NK-92 treated with Interleukin-12 subunit alpha and Interleukin-12 subunit beta, amount 100 ng/mL, for 24 hours (cell line): ENCODE data around the gene MEF2D.

Experiments used
- DNase-seq: peaks from one replicate; lab custom pipeline; 2025; lab: John Stamatoyannopoulos, UW

The MEF2D gene

GRCh38 chr1:156500543-156500792, at the start of gene MEF2D:
MEF2D (minus strand) TSS chr1:156500775; CDS start chr1:156483292, 17,483 bp downstream.
- DNase-seq, result no peak

- DNase-seq, result no peak
These were observed 49.8 kb upstream of the MEF2D start for GRCh38 chr1:156550346-156550745.

DNA sequence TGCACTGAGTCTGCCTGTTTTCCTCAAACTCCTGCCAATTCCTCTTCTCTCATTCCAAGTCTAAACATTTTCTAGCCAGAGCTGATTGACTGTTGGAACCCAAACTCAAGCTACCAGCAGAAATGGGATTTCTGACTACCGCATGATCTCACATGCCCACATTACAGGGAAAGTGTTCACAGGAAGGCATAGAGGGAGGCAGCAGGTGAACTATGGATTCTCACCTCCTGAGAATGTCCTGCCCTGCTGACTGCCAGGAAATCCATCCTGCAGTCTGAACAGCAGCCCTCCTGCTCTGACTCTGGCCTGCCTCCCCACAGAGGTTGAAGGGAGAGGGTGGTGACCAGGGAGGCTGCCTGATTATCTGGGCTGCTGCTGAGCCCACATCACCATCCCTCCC, 49.3 kb upstream of the MEF2D start:
- no peak for DNase-seq

DNA sequence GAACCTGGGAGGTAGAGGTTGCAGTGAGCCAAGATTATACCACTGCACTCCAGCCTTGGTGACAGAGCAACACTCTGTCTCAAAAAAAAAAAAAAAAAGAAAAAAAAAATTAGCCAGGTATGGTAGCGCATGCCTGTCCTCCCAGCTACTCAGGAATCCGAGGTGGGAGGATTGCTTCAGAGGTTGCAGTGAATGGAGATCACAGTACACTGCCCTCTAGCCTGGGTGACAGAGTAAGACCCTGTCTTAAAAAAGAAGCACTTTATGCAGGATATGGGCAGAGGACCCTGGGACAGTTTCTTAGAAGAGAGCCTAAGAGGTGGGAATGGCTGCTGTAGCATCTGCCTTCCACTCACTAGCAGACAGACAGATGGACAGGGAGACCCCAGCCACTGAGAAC, 48.8 kb upstream of the MEF2D start:
- DNase-seq, result no peak

DNA sequence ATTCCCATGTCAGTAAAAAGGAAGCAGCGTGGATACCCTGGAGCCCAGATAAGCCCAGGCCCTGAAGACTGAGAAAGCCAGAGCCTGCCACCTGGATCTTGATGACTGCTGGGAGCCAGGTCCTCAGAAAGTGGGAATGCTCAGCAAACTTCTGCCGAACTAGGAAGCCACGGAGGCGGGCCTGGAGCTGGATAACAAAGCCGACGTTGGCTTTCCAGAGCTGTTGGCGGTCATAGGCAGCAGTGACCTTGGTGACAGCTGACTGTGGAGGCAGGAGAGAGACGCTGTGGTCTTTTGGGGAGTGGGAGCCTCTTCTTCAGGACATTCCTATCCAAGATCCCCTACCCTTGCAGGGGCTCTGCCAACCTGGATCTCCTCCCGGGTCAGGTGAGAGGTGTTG, 47.4 kb upstream of the MEF2D start:
- DNase-seq, result no peak

DNA sequence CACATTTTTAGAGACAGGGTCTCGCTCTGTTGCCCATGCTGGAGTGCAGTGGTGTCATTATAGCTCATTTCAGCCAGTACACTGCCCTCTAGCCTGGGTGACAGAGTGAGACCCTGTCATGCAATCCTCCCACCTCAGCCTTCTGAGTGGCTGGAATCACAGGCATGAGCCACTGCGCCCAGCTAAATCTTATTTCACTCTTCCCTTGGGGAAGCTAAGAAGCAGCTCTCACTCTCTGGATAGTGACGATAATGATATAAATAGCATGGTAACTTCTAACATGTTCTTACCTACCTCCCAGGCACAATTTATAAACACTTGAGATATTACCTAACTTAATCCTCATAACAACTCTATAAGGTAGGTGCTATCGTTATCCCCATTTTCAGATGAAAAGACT, 46.9 kb upstream of the MEF2D start:
- no peak for DNase-seq

DNA sequence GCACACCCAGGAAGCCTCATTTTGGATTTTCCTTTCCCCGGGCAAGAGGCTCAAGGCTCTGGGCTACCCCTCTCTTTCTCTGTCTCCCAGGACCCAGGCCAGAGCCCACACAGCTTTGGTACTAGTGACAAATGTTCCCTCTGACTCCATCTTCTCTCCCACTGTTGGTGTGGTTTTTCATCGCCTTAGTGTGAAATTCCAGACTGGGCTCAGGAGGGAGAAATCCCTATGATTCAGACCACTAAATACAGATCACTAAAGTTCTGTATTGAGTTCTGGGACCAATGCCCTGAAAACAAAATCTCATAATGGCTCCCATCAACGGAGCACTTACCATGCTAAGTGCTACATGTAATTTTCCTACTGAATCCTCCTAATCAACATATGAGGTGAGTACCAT, 45.7 kb upstream of the MEF2D start:
- no peak for DNase-seq

- no peak for DNase-seq
These were observed 44.1 kb upstream of the MEF2D start for GRCh38 chr1:156544592-156545102.

- no peak for DNase-seq
These were observed 42.5 kb upstream of the MEF2D start for GRCh38 chr1:156543066-156543465.

- DNase-seq, result no peak
These were observed 40.4 kb upstream of the MEF2D start for GRCh38 chr1:156540955-156541354.

DNA sequence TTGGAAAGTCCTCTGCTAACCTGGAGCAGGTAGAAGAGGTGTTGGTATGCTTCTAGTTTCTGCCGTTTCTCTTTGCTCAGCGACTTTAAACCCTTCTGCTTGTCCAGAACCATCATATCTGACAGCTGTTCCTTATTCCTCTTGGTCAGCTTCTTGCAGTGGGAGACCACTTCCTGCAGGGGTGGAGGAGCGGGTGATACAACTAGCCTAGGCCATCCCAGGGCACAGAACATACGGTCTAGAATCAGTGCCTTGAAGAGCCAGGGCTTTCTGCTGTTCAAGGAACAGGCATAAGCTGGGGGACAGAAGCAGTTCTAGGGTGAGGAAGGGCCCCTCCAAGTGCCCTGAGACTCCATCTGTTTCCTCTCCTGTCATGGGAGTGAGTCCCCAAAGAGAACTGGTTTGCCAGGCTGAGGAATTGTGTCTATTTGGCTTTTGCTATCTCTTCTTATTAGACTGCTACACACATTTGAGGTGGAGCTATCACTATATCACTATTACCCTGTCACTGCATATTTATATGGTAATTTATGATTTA, 39.3 kb upstream of the MEF2D start:
- DNase-seq, result no peak

GRCh38 chr1:156538711-156539440, 38.3 kb upstream of the MEF2D start:
- no peak for DNase-seq

GRCh38 chr1:156537027-156537426, 36.5 kb upstream of the MEF2D start:
- no peak for DNase-seq

DNA sequence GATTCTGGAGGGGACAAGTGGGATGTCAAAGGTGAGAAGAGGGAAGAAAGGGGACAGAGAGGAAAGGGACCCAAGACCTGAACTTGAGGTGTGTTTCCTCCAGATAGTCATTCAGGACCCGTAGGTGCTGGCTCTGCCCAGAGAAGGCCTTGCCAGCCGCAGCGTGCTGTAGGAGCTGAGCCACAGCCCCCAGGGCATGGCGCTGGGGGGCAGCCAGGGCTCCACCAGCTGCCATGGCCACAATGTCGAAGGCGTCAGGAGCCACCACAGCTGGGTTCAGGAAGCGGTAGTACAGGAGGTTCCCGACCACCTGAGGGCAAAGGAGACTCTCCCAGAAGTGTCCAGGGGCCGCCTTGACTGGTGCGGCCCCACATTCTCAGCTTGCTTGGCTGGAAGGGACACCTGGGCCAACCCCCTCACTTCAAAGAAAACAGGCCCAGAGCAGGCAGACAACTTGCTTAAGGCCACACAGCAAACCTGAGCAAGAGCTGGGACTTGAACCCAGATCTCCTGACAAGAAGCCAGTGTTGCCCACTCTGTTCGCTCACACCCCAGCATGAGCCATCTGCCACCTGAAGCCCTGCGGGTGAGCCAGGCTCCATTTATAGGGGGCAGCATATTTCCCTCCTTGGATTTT, 34.0 kb upstream of the MEF2D start:
- DNase-seq, result no peak

DNA sequence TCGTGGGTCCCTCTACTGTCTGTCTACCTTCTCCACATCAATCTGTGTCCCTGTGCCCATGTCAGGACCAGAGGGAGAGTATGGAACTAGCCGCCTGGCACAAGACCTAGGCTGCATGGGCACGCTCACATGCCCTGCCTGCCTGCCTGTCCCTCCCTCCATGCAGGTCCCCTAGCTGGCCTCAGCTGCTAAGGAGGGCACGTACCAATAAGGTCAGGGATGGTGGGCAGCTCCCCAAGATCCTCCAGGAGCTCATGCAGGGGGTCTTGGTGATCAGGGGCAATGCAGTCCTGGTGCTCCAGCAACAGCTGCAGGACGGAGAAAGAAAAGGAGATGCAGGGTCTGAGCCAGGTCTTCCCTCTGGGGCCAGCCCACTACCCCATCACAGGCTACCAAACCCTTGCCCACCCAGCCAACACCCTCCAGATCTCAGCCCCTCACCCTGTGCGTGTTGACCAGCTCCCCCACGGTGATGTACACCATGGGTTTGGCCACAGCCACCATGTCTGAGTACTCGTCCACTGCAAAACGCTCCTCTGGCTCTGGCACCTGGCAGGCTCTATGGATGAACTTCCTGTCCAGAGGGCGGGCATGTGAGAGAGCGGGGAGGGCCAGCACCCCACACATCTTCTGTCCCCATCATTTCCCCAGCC, 33.1 kb upstream of the MEF2D start:
- DNase-seq, result no peak

DNA sequence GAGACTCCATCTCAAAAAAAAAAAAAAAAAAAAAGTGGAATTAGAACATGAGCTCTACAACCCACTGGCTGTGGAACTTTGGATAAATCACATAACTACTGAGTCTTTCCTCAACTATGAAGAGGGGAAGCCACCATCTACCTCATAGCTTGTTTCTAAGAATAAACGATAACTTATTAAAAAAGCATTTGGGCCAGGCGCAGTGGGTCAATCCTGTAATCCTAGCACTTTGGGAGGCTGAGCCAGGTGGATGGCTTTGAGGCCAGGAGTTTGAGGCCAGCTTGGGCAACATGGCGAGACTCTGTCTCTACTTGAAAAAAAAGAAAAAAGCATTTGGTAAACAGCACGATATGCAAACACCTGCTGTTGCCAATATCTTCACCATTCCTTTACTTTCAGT, 31.8 kb upstream of the MEF2D start:
- no peak for DNase-seq

DNA sequence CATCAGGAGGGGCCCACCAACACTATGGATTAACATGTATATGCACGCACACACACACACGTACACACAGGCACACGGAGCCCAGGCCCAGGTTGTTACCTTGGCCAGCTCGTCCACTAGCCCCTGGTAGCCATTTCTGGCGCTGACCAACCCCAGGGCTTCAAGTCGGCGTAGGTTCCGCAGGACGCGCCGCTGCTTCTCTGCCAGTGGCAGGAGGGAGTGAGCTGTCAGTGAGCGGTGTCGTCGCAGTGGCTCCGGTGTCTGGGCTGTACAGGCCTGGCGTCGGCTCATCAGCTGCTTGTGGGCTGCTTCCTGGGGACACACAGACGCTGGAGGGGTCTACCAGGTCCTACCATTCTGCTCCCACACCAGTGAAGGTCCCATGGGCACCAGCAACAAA, 29.4 kb upstream of the MEF2D start:
- DNase-seq, result no peak

DNA sequence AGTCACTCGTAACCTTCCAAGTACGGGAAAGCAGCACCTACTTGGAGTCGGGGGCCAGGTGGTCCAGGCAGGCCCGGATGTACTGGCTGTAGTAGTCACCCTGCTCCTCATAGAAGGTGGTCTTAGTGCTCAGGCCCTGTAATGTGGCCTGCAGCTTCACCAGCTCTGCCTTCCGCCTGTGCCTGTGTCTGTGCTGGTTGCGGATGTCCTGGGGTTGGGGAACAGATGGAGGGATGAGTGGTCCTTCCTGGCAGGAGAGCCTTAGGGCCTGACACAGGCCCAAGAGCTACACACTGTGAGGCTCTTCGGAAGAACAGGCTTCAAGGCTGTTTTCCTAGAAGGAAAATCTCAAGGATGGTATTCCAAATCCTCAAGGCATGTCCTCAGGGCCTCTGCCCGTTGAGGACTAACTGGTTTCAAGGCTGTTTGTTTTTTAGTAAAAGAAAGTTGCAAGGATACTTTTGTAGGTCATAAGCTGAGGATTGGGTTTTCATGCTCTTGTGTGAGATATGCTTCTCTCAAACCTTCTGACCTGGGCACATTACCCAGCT, 28.4 kb upstream of the MEF2D start:
- DNase-seq, result no peak

- no peak for DNase-seq
These were observed 27.7 kb upstream of the MEF2D start for GRCh38 chr1:156528231-156528630.

- no peak for DNase-seq
These were observed 27.0 kb upstream of the MEF2D start for GRCh38 chr1:156527584-156527983.

GRCh38 chr1:156525856-156526489, 25.4 kb upstream of the MEF2D start:
- DNase-seq, result no peak

- no peak for DNase-seq
These were observed 24.5 kb upstream of the MEF2D start for GRCh38 chr1:156525071-156525501.
